ENCODE data around the gene GNMT. TPM values are rescaled to one million over a fixed set of nuclear protein-coding genes. Genes with fewer than 3 reads are reported as not detected.
A peak's percentile ranks its signal among the peaks of the same experiment; 100 is the strongest.
"Not testable (repeated sequence)": the region's sequence is repeated elsewhere in the genome, so short reads cannot be mapped to it uniquely, and the experiment has no call there.

The GNMT gene
- total and polyA plus RNA-seq, 8 donors: 0.79 to 2.3 (median 0.96) TPM

- ATAC-seq (no peak), DNase-seq (peak in 1 of 4 donors; percentile 13)
- Histone ChIP-seq H3K4me3 (no peak overlapping the region), H3K9me3 (no peaks in the 10 kb centered on the region), H3K27ac (no peak overlapping the region), H3K36me3 (peaks cover 0 to 30% of the 10 kb centered on the region in 2 donors), H3K4me1 (peaks cover 17 to 38% of the 10 kb centered on the region in 2 donors), H3K27me3 (no peaks in the 10 kb centered on the region)
- intact Hi-C loops (cut with DNase I): no loop called here
- no peak for TF ChIP-seq CTCF (IDR thresholded peaks at IDR 0.05)
These were observed 28.0 kb downstream of the GNMT start for GRCh38 chr6:42988486-42989020.

DNA sequence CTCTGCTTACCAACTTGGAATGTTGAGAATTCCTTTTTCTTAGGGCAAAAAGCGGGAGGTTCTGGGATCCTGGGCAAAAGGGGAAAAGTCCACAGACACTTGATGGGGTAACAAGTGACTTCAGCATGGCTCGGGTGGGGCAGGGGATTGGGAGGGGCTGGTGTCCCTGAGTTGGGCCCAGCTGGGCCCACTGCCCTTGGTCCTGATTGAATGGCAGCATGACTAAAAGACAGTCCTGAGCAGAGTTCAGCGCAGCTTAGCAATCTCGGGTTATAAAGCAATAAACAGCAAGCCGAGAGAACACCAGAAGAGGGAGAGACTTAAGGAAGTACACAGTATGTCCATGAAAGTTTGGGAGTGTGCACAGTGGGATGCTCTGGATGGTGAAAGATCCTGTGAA lies 29.4 kb downstream of the GNMT start:
- no peak for ATAC-seq
- H3K9me3 ChIP-seq: no peaks in the 10 kb centered on the region
- TF ChIP-seq CTCF (IDR thresholded peaks at IDR 0.05): no peak
- peaks cover 17 to 33% of the 10 kb centered on the region in 2 donors for H3K4me1 ChIP-seq
- intact Hi-C loops (cut with DNase I): no loop called here
- H3K27me3 ChIP-seq: no peaks in the 10 kb centered on the region
- no peak overlapping the region for H3K4me3 ChIP-seq
- H3K36me3 ChIP-seq: peaks cover 0 to 30% of the 10 kb centered on the region in 2 donors
- peak in 1 of 4 donors; percentile 24 for DNase-seq
- no peak overlapping the region for H3K27ac ChIP-seq

DNA sequence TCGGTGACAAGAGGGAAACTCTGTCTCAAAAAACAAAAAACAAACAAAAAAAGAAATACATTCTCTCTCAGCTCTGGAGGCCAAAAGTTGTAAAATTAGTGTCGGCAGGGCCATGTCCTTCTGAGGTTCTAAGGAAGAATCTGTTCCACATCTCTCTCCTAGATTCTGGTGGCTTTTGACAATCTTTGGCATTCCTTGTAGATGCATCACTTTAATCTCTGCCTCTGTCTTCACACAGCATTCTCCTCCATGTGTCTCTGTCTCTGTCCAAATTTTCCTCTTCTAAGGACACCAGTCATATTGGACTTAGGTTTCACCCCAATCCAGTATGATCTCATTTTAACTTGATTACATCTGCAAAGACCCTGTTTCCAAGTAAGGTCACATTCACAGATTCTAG lies 32.9 kb downstream of the GNMT start:
- peaks cover 0 to 30% of the 10 kb centered on the region in 2 donors for H3K36me3 ChIP-seq
- H3K9me3 ChIP-seq: no peaks in the 10 kb centered on the region
- H3K27ac ChIP-seq: no peak overlapping the region
- no peak overlapping the region for H3K4me3 ChIP-seq
- ATAC-seq: no peak
- DNase-seq: no peak
- intact Hi-C loops (cut with DNase I): no loop called here
- no peaks in the 10 kb centered on the region for H3K27me3 ChIP-seq
- TF ChIP-seq CTCF (IDR thresholded peaks at IDR 0.05): no peak
- no peaks in the 10 kb centered on the region for H3K4me1 ChIP-seq

- H3K4me3 ChIP-seq: no peak overlapping the region
- peaks cover 0 to 5% of the 10 kb centered on the region in 2 donors for H3K36me3 ChIP-seq
- intact Hi-C loops (cut with DNase I): no loop called here
- no peak for TF ChIP-seq CTCF (IDR thresholded peaks at IDR 0.05)
- no peaks in the 10 kb centered on the region for H3K9me3 ChIP-seq
- no peak overlapping the region for H3K27ac ChIP-seq
- no peaks in the 10 kb centered on the region for H3K27me3 ChIP-seq
- ATAC-seq (no peak), DNase-seq (no peak)
- no peaks in the 10 kb centered on the region for H3K4me1 ChIP-seq
These were observed 36.0 kb downstream of the GNMT start for GRCh38 chr6:42996513-42996912.

DNA sequence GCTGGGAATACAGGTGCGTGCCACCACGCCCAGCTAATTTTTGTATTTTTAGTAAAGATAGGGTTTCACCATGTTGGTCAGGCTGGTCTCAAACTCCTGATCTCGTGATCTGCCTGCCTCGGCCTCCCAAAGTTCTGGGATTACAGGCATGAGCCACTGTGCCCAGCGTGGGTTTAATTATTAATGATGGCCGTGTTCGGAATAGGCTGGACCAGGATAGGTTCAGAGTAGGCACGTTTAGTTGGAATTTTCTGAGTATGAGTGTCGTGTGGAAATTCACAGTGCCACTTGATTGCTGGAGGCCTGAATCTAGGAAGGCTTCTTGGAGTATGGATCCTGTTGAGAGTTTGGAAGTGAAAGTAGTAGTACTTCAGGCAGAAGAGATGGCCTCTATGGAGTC lies 37.7 kb downstream of the GNMT start:
- H3K36me3 ChIP-seq; DNase-seq; H3K27me3 ChIP-seq; H3K4me3 ChIP-seq; H3K27ac ChIP-seq; ATAC-seq; H3K4me1 ChIP-seq; H3K9me3 ChIP-seq; intact Hi-C loops (cut with DNase I): not testable (repeated sequence)

DNA sequence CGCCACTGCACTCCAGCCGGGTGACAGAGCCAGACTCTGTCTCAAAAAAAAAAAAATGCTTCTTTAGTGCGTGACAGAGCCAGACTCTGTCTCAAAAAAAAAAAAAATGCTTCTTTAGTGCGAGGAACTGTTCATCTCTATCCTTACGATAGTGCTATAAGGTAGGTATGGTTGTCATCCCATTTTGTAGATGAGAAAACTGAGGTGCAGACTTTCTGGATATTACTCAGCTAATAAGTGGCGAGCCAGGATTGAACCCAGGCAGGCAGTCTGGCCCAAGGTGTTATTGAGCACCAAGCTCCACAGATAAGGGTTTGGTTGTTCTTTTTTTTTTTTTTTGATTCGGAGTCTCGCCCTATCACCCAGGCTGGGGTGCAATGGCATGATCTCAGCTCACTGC lies 41.3 kb downstream of the GNMT start:
- no peak overlapping the region for H3K4me3 ChIP-seq
- intact Hi-C loops (cut with DNase I): no loop called here

More for the DNA sequence above, 41.3 kb downstream of the GNMT start:
- ATAC-seq: no peak
- Histone ChIP-seq H3K36me3 (peaks cover 0 to 17% of the 10 kb centered on the region in 2 donors), H3K9me3 (no peaks in the 10 kb centered on the region), H3K27me3 (no peaks in the 10 kb centered on the region), H3K27ac (no peak overlapping the region), H3K4me1 (no peaks in the 10 kb centered on the region)
- TF ChIP-seq CTCF (IDR thresholded peaks at IDR 0.05): no peak
- DNase-seq: no peak
